ENCODE data around the gene CYP4V2.

CYP4V2 gene

DNA sequence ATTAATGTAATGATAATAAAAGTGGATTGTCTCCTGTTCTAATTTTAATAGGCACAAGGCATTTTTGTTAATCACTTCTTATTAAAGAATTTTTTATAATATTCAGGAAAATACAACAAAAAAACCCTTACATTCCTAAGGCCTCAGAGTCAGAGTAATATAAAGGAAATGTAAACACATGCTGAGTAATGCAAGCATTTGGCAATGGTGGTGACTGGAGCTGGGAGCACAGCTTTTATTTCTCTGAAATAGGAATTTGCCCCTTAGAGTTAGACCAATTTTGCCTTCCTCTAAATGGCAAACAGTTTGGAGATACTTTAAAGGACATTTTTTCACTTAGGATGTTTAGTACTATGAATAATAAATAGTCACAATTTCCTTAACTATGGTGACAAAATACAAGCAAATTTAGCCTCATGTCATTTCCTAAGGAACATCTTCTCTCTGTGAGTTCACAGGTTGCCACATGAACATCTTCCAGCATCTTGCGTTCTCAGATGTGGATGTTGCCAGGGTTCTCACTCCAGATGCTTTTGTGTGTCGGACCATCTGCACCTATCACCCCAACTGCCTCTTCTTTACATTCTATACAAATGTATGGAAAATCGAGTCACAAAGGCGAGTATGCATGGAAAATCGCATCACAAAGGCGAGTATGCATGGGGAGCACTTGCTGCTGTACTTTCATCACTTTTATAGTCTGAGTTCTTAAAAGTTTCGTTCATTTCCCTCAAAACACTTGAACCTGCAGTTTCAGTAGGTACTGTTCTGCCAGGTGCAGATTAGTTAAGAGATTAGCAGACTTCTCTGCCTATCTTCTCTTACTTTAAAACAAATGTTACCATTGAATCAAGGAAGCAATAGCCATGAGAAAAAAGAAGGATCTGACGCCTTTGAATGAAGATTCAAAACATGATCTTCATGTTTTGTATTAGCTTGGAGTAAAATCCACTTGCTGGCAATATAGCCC, 58.7 kb downstream of the CYP4V2 start:
- TF ChIP-seq CREB1 (IDR thresholded peaks at IDR 0.05; ENCODE audit: low read depth) (no peak), YY1 (IDR thresholded peaks at IDR 0.05; ENCODE audit: low read depth) (no peak), RAD21 (IDR thresholded peaks at IDR 0.05; ENCODE audit: low read depth) (no peak), TEAD4 (IDR thresholded peaks at IDR 0.05) (no peak), CEBPB (IDR thresholded peaks at IDR 0.05) (no peak), TCF12 (IDR thresholded peaks at IDR 0.05; ENCODE audit: low read depth) (no peak), EGR1 (IDR thresholded peaks at IDR 0.05) (no peak), EP300 (IDR thresholded peaks at IDR 0.05; ENCODE audit: borderline replicate concordance) (no peak), TAF1 (IDR thresholded peaks at IDR 0.05; ENCODE audit: low read depth) (no peak), FOXM1 (IDR thresholded peaks at IDR 0.05; ENCODE audit: borderline replicate concordance, low read depth) (no peak), NFIC (IDR thresholded peaks at IDR 0.05) (no peak), ZBTB7A (IDR thresholded peaks at IDR 0.05; ENCODE audit: low read depth) (no peak)
- TF ChIP-seq, protein P1, sequence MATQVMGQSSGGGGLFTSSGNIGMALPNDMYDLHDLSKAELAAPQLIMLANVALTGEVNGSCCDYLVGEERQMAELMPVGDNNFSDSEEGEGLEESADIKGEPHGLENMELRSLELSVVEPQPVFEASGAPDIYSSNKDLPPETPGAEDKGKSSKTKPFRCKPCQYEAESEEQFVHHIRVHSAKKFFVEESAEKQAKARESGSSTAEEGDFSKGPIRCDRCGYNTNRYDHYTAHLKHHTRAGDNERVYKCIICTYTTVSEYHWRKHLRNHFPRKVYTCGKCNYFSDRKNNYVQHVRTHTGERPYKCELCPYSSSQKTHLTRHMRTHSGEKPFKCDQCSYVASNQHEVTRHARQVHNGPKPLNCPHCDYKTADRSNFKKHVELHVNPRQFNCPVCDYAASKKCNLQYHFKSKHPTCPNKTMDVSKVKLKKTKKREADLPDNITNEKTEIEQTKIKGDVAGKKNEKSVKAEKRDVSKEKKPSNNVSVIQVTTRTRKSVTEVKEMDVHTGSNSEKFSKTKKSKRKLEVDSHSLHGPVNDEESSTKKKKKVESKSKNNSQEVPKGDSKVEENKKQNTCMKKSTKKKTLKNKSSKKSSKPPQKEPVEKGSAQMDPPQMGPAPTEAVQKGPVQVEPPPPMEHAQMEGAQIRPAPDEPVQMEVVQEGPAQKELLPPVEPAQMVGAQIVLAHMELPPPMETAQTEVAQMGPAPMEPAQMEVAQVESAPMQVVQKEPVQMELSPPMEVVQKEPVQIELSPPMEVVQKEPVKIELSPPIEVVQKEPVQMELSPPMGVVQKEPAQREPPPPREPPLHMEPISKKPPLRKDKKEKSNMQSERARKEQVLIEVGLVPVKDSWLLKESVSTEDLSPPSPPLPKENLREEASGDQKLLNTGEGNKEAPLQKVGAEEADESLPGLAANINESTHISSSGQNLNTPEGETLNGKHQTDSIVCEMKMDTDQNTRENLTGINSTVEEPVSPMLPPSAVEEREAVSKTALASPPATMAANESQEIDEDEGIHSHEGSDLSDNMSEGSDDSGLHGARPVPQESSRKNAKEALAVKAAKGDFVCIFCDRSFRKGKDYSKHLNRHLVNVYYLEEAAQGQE (IDR thresholded peaks at IDR 0.05; ENCODE audit: low read depth): no peak
- TF ChIP-seq, protein P2, sequence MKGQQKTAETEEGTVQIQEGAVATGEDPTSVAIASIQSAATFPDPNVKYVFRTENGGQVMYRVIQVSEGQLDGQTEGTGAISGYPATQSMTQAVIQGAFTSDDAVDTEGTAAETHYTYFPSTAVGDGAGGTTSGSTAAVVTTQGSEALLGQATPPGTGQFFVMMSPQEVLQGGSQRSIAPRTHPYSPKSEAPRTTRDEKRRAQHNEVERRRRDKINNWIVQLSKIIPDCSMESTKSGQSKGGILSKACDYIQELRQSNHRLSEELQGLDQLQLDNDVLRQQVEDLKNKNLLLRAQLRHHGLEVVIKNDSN (IDR thresholded peaks at IDR 0.05): no peak
- TF ChIP-seq, protein P3, sequence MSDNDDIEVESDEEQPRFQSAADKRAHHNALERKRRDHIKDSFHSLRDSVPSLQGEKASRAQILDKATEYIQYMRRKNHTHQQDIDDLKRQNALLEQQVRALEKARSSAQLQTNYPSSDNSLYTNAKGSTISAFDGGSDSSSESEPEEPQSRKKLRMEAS (IDR thresholded peaks at IDR 0.05): no peak

DNA sequence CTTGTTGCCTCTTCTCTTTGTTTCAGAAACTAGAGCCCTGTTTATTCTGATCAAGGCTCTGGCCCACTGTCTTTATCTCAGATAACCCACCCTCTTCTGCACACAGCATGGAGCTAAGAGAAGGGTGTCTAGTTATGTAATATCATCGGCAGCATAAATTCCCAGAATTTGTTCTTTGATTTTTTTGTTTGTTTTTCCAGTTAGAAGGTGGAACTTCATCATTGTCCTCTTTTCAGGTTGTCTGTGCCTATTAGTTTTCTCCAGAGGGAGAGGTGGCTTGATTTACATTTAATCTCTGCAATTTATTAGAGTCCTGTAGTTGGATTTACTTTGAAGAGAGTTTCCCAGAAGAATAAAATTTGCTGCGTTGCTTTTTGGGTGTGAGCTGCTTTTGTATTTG, 59.4 kb downstream of the CYP4V2 start:
- TF ChIP-seq EGR1 (IDR thresholded peaks at IDR 0.05): no peak

DNA sequence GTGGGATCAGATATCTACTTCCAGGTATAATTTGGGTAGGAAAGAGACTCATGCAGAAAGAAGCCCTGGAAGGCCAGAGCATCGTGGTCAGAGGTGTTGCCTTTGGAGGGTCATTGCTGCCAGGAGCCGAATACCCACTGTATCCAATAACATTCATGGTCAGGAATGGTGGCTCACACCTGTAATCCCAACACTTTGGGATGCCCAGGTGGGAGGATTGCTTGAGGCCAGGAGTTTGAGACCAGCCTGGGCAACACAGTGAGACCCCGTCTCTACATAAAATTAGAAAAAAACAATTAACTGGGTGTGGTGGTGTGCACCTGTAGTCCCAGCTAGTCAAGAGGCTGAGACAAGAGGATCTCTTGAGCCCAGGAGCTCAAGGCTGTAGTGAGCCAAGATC, 63.8 kb downstream of the CYP4V2 start:
- no peak for TF ChIP-seq CEBPB (IDR thresholded peaks at IDR 0.05)
- TF ChIP-seq ZBTB7A (IDR thresholded peaks at IDR 0.05; ENCODE audit: low read depth): no peak

DNA sequence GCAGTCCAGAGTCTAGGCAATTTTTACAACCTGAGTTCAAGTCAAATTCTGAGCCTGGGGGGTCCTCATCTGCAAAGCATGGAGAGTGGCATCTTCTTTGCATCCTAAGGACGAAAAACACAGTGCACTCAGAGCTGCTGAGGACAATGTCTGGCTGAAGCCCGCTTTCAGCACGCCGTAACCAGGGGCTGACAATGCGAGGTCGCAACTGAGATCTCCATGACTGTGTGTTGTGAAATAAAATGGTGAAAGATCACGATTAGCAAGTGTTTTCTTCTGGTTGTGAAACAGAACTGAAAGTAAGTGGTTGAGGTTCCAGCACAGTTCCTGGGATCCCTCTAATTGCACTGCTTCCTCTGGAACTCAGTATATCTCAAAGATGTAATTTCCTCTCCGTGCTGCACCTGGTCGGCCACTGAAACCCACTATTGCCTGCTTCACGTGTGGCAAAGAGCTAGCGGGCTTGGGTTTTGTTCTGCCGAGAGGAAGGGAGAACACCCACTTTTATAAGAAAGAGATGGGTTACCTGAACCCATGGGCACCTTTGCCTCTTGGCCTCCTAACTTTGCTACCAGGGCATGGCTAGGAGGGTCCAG, 66.9 kb downstream of the CYP4V2 start:
- TF ChIP-seq NFIC (IDR thresholded peaks at IDR 0.05): no peak
- TF ChIP-seq EP300 (IDR thresholded peaks at IDR 0.05; ENCODE audit: borderline replicate concordance): no peak
- no peak for TF ChIP-seq FOXM1 (IDR thresholded peaks at IDR 0.05; ENCODE audit: borderline replicate concordance, low read depth)
- TF ChIP-seq ZBTB7A (IDR thresholded peaks at IDR 0.05; ENCODE audit: low read depth): no peak
- TF ChIP-seq TAF1 (IDR thresholded peaks at IDR 0.05; ENCODE audit: low read depth): no peak
- TF ChIP-seq, protein P3 (IDR thresholded peaks at IDR 0.05): no peak
- TF ChIP-seq TCF12 (IDR thresholded peaks at IDR 0.05; ENCODE audit: low read depth): no peak
- TF ChIP-seq CREB1 (IDR thresholded peaks at IDR 0.05; ENCODE audit: low read depth): no peak
- no peak for TF ChIP-seq EGR1 (IDR thresholded peaks at IDR 0.05)
- TF ChIP-seq YY1 (IDR thresholded peaks at IDR 0.05; ENCODE audit: low read depth): no peak
- no peak for TF ChIP-seq CEBPB (IDR thresholded peaks at IDR 0.05)
- no peak for TF ChIP-seq RAD21 (IDR thresholded peaks at IDR 0.05; ENCODE audit: low read depth)
- TF ChIP-seq, protein P1 (IDR thresholded peaks at IDR 0.05; ENCODE audit: low read depth): no peak
- TF ChIP-seq TEAD4 (IDR thresholded peaks at IDR 0.05): no peak
- TF ChIP-seq, protein P2 (IDR thresholded peaks at IDR 0.05): no peak

DNA sequence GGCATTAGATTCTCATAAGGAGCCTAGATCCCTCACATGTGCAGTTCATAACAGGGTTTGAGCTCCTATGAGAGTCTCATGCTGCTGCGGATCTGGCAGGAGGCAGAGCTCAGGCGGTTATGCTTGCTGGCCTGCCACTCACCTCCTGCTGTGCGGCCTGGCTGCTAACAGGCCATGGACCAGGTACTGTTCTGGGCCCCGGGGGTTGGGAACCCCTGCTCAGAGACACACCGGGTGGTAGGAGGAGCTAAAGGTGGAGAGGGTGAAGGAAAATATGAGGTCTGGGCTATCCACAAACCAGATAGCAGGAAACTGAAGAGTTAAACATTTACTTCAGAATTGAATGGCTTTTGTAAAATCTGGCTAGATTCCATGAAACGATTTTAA, 68.7 kb downstream of the CYP4V2 start:
- TF ChIP-seq TEAD4 (IDR thresholded peaks at IDR 0.05): no peak
- TF ChIP-seq CREB1 (IDR thresholded peaks at IDR 0.05; ENCODE audit: low read depth): no peak
- no peak for TF ChIP-seq EGR1 (IDR thresholded peaks at IDR 0.05)
- TF ChIP-seq CEBPB (IDR thresholded peaks at IDR 0.05): no peak
- no peak for TF ChIP-seq NFIC (IDR thresholded peaks at IDR 0.05)
- TF ChIP-seq RAD21 (IDR thresholded peaks at IDR 0.05; ENCODE audit: low read depth): no peak
- TF ChIP-seq TCF12 (IDR thresholded peaks at IDR 0.05; ENCODE audit: low read depth): no peak

Data from Ishikawa (cell line).